Adrenal gland (tissue), 12 donors: Measurements from ENCODE around the gene CIC. TPM values are rescaled to one million over a fixed set of nuclear protein-coding genes. Genes with fewer than 3 reads are reported as not detected.

Source experiments
- DNase-seq, 7 donors: peaks; one replicate each; pipeline ENCODE4 v3.0.0-alpha.2; 2019 to 2020
- H3K27ac ChIP-seq, 5 donors: fragments of 200-600 bp; sonication (generic) in 4 of 5; 1 replicate in 3 of 5; 2 replicates in 2 of 5; pipeline versions ENCODE4 v1.5.1 to v1.8.0; 2016 to 2020; ENCODE audit warnings: mild to moderate bottlenecking in 1 of 5
- H3K27me3 ChIP-seq: fragments of 200-600 bp; 2 replicates; pipeline ENCODE4 v1.8.0; 2021
- H3K36me3 ChIP-seq, 2 donors: fragments of 200-600 bp; replicated peaks in 1 of 2; 1 replicate in 1 of 2; 2 replicates in 1 of 2; pipeline versions ENCODE4 v1.5.1 to v1.8.0; 2018 to 2022
- H3K4me1 ChIP-seq, 2 donors: fragments of 200-600 bp; replicated peaks in 1 of 2; 1 replicate in 1 of 2; 2 replicates in 1 of 2; pipeline versions ENCODE4 v1.5.1 to v1.8.0; 2018 to 2021
- H3K4me3 ChIP-seq, 4 donors: fragments of 200-600 bp; sonication (generic) in 3 of 4; one replicate each; pipeline ENCODE4 v1.5.1; 2016 to 2018
- H3K9me3 ChIP-seq, 3 donors: fragments of 200-600 bp; sonication (generic) in 1 of 3; replicated peaks in 1 of 3; 1 replicate in 2 of 3; 2 replicates in 1 of 3; pipeline versions ENCODE4 v1.5.1 to v1.8.0; 2016 to 2021
- POLR2A ChIP-seq, 2 donors: fragments of 450-650 bp; IDR thresholded peaks; one replicate each; pipeline ENCODE4 v1.6.1; 2017; ENCODE audit warnings: antibody characterized with exemption in 2 of 2, mild to moderate bottlenecking in 2 of 2, moderate library complexity in 1 of 2
- WGBS, 4 donors: extraction: QIAGEN DNeasy Blood & Tissue Kit in 2 of 4; methylation state at CpG; one replicate each; pipeline versions ENCODE4 v1.1.5 to v1.1.7; 2013 to 2017; 5-methylcytosine and 5-hydroxymethylcytosine counted together
- intact Hi-C, 2 donors: fragments of 100-400 bp; cut with DNase I; formaldehyde crosslinking; loops; one replicate each; pipeline versions ENCODE4 v1.14.1 to v1.15.0; 2022 to 2023
- polyA plus RNA-seq, 3 donors: library from polyadenylated mRNA; stranded (reverse); fragments of 200-250 nt in 2 of 3; fragments of 350-450 nt in 1 of 3; fragmentation: Illumina TruSeq in 1 of 3; extraction: RNeasy Lipid Tissue Mini Kit (QIAGEN cat#74804) in 1 of 3; gene quantifications; one replicate each; pipeline ENCODE4 v1.2.3, GENCODE V29; 2013 to 2014
- total RNA-seq, 9 donors: library from RNA; depleted of rRNA in 4 of 9; stranded (reverse); fragments of >200 nt in 4 of 9; fragments of 120-200 nt in 1 of 9; fragmentation: NEBNext Ultra II Directional in 1 of 9; extraction: Animal tissue kit (Norgen Biotek cat#: 25700) in 1 of 9; gene quantifications; one replicate each; pipeline versions ENCODE4 v1.1.0 to v1.2.4, GENCODE V29; 2013 to 2023
- TF ChIP-seq, protein P1 (sequence below), 6 experiments: fragments of 450-650 bp in 4 of 6; fragments of 200-600 bp in 2 of 6; sonication (generic) in 1 of 6; IDR thresholded peaks; 1 replicate in 5 of 6; 2 replicates in 1 of 6; pipeline versions ENCODE4 v1.5.1 to v1.8.0; 2016 to 2021; ENCODE audit warnings: antibody characterized with exemption in 6 of 6, mild to moderate bottlenecking in 2 of 6, moderate library complexity in 1 of 6
- donor health status: healthy with polysubstance abuse.
- donor health status: Bipolar disorder and iron deficiency.
- donor health status: DM: yes; HTN: yes; CAD: no.
- donor health status: DM: no; HTN: no; CAD: no.
- donor health status: DM: no; HTN: no; CAD: no.
- donor health status: DM: yes; HTN: yes; CAD: no.

The CIC gene
- total and polyA plus RNA-seq, 12 donors: 11.9 to 171 (median 71.9) TPM

DNA sequence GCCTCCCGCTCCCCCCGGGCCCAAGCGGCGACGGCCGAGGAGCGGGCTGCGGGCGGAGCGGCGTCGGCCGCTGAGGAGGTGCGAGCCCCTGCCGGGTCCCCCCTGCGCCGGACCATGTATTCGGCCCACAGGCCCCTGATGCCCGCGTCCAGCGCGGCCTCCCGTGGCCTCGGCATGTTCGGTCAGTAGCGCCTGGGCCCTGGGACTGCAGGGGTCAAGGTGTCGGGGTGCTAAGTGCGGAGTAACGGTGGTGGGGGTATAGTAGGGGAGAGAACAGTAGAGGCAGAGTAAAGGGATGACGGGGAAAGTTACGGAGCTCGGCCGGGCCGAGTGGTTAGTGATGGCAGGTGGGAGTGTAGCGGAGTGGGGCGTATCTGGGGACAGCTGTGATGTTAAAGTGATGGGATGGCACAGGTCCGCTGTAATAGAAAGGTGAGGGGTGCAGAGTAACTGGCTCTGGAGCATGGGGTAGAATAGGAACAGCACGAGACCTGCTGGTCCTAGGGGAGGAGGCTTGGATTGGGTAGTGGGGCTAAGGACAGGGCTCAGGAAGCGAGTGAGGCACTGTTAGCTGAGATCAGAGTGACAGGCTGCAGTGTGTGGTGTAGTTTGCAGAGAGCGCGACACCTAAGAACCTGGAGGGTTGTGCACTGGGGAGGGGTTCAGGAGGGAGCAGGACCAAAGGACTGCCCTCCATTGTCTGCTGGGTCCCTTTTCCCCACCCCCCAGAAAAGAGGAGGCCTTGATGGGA lies 15.7 kb downstream of the CIC start:
- Histone ChIP-seq H3K9me3 (no peaks in the 10 kb centered on the region), H3K27me3 (no peaks in the 10 kb centered on the region), H3K4me3 (peak overlapping the region in 2 of 4 donors; percentile 48 to 89), H3K36me3 (peaks cover 0 to 30% of the 10 kb centered on the region in 2 donors), H3K4me1 (peaks cover 49 to 51% of the 10 kb centered on the region in 2 donors), H3K27ac (peak overlapping the region; percentile 40 to 100 (median 70))
- intact Hi-C loops: no loop called here
- peak in 4 of 7 donors; percentile 43 to 70 (median 51) for DNase-seq
- no peak for TF ChIP-seq POLR2A (IDR thresholded peaks at IDR 0.05)
- TF ChIP-seq, protein P1, sequence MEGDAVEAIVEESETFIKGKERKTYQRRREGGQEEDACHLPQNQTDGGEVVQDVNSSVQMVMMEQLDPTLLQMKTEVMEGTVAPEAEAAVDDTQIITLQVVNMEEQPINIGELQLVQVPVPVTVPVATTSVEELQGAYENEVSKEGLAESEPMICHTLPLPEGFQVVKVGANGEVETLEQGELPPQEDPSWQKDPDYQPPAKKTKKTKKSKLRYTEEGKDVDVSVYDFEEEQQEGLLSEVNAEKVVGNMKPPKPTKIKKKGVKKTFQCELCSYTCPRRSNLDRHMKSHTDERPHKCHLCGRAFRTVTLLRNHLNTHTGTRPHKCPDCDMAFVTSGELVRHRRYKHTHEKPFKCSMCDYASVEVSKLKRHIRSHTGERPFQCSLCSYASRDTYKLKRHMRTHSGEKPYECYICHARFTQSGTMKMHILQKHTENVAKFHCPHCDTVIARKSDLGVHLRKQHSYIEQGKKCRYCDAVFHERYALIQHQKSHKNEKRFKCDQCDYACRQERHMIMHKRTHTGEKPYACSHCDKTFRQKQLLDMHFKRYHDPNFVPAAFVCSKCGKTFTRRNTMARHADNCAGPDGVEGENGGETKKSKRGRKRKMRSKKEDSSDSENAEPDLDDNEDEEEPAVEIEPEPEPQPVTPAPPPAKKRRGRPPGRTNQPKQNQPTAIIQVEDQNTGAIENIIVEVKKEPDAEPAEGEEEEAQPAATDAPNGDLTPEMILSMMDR (IDR thresholded peaks at IDR 0.05): no peak
- WGBS, 4 donors: 2 to 9% (median 4%) methylated on average over 20 to 41 of the region's 41 CpGs

DNA sequence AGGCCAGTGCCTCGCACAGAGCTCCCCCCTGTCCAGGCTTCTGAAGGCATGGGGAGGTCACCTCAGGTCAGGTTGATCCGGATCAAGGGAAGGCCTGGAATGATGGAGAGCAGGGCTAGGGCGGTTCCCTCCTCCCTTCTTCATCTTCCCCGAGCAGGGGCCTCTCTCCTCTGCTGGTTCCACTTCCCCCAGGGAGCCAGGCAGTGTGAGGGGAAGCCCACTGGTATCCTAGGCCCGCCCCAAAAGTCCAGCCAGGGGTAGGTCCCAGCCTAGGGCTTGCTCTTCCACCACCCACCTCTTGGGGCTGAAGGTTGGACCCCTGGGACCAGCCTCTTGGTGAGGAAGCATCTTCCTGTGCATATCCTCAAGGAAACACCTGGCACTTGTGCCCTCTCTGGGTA lies 16.5 kb downstream of the CIC start:
- Histone ChIP-seq H3K4me1 (peaks cover 49 to 51% of the 10 kb centered on the region in 2 donors), H3K4me3 (peak overlapping the region in 1 of 4 donors; percentile 14), H3K27ac (peak overlapping the region; percentile 40 to 100 (median 70)), H3K27me3 (no peaks in the 10 kb centered on the region), H3K36me3 (peaks cover 0 to 37% of the 10 kb centered on the region in 2 donors), H3K9me3 (no peaks in the 10 kb centered on the region)
- 29 to 38% (median 33%) methylated on average over 5 of the region's 5 CpGs for WGBS, 4 donors
- TF ChIP-seq POLR2A (IDR thresholded peaks at IDR 0.05): no peak
- TF ChIP-seq, protein P1 (IDR thresholded peaks at IDR 0.05): no peak
- intact Hi-C loops: no loop called here
- peak in 4 of 7 donors; percentile 27 to 65 (median 34) for DNase-seq

DNA sequence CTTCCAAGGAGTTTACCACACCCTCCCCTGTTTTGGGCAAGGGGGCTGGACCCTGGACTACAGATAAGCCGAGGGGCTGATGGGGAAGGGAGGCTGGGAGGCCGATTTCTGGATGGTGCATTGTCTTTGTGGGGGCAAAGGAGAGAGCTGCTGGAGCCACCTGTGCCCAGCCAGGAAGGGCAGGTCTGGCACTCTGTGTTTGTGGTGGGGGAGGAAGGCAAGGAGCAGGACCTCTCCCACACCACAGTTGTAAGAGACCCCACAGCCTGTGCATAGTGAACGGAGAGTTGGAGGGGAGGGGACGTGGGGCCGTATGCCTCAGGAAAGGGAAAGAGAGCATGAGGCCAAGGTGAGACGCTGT lies 16.9 kb downstream of the CIC start:
- WGBS, 4 donors: 18 to 30% (median 22%) methylated on average over 6 of the region's 6 CpGs
- Histone ChIP-seq H3K27me3 (no peaks in the 10 kb centered on the region), H3K4me1 (peaks cover 49 to 50% of the 10 kb centered on the region in 2 donors), H3K9me3 (no peaks in the 10 kb centered on the region), H3K27ac (peak overlapping the region in 4 of 5 donors; percentile 49 to 100 (median 78)), H3K36me3 (peaks cover 0 to 42% of the 10 kb centered on the region in 2 donors), H3K4me3 (peak overlapping the region in 1 of 4 donors; percentile 14)
- TF ChIP-seq, protein P1 (IDR thresholded peaks at IDR 0.05): no peak
- no peak for TF ChIP-seq POLR2A (IDR thresholded peaks at IDR 0.05)
- intact Hi-C loops: no loop called here
- peak in 1 of 7 donors; percentile 29 for DNase-seq

DNA sequence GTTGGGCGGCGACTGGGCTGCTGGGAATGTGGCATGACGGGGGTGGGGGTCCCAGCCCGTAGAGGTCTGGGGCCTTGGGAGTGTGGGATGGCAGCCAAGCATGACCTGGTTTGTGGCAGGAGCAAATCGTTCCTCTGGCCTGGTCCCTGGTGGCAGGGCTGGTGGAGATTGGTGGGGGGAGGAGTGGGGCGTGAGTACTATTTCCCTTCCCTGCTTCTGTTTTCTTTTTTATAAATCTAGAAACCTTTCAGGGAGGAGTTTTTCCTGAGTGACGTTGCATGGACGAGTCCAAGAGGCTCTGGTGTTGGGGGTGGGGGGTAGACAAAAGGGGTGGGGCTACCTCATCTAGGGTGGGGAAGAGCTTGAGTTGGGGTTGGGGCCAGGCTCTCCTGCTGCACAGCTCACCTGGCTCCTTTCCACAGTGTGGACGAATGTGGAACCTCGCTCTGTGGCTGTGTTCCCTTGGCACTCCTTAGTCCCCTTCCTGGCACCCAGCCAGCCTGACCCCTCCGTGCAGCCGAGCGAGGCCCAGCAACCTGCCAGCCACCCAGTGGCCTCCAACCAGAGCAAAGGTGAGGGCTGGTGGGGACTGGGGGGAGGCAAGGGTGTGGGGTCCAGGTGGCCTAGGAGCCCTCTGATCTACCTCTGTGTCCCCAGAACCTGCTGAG lies 17.4 kb downstream of the CIC start:
- Histone ChIP-seq H3K36me3 (peaks cover 0 to 47% of the 10 kb centered on the region in 2 donors), H3K4me3 (peak overlapping the region in 1 of 4 donors; percentile 14), H3K27me3 (no peaks in the 10 kb centered on the region), H3K4me1 (peaks cover 44 to 45% of the 10 kb centered on the region in 2 donors), H3K9me3 (no peaks in the 10 kb centered on the region), H3K27ac (peak overlapping the region in 4 of 5 donors; percentile 49 to 100 (median 78))
- peak in 1 of 2 donors; percentile 57 for TF ChIP-seq POLR2A (IDR thresholded peaks at IDR 0.05)
- TF ChIP-seq, protein P1 (IDR thresholded peaks at IDR 0.05): no peak
- WGBS, 4 donors: 13 to 19% (median 17%) methylated on average over 10 to 13 of the region's 13 CpGs
- intact Hi-C loops: no loop called here
- DNase-seq: peak; percentile 71 to 85 (median 75)
